Testis (tissue), 2 donors: ENCODE results near the gene CPEB4.

Experiments
- POLR2A ChIP-seq: fragments of 450-650 bp; IDR thresholded peaks from one replicate; pipeline ENCODE4 v1.6.1; 2017; ENCODE audit warnings: antibody characterized with exemption, mild to moderate bottlenecking, moderate library complexity
- TF ChIP-seq, protein P1 (sequence below), 3 experiments: fragments of 450-650 bp in 2 of 3; fragments of 200-600 bp in 1 of 3; sonication (generic) in 1 of 3; IDR thresholded peaks; one replicate each; pipeline ENCODE4 v1.5.1; 2016 to 2019; ENCODE audit warnings: antibody characterized with exemption in 3 of 3, mild to moderate bottlenecking in 2 of 3, moderate library complexity in 1 of 3

DNA sequence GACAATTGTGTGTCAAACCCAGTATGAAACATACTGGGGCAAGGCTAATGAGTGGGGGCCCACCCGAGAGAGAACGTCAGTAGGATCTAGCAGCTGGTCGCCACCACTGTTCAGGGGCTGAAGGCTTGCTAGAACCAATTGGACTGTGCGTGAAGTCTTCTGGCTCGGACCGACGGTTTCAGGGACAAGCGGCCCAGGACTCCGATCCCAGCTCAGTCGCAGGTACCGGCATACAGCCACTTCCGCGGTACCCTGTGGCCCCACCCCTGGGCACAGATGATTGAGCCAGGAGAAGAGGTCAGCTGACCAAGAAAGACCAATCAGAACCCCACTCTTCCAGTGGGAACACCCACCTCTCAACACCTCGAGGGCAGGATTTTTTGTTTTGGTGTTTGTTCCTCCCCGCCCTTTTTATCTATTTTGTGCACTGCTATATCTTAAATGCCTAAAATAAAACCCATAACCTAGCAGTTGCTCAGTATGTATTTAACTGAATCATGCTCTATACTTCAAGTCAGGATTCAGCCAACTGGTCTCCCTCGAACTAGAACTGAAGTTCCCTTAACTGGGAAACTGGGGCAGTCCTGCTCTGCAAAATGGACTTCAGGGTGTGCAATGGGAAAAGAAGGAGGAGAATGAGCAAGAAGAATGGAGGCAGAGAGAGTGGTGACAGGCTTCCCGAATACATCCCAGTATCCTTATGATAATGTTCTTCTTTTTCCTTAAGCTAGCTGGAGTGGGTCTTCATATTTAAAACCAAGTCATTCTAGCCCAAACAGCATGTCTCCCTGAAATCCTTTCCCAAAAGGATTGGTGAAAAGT, 21.1 kb upstream of the CPEB4 start:
- TF ChIP-seq, protein P1, sequence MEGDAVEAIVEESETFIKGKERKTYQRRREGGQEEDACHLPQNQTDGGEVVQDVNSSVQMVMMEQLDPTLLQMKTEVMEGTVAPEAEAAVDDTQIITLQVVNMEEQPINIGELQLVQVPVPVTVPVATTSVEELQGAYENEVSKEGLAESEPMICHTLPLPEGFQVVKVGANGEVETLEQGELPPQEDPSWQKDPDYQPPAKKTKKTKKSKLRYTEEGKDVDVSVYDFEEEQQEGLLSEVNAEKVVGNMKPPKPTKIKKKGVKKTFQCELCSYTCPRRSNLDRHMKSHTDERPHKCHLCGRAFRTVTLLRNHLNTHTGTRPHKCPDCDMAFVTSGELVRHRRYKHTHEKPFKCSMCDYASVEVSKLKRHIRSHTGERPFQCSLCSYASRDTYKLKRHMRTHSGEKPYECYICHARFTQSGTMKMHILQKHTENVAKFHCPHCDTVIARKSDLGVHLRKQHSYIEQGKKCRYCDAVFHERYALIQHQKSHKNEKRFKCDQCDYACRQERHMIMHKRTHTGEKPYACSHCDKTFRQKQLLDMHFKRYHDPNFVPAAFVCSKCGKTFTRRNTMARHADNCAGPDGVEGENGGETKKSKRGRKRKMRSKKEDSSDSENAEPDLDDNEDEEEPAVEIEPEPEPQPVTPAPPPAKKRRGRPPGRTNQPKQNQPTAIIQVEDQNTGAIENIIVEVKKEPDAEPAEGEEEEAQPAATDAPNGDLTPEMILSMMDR (IDR thresholded peaks at IDR 0.05), result no peak
- no peak for TF ChIP-seq POLR2A
